HepG2 (cell line): Measurements from ENCODE around the gene CORO7. TPM values are rescaled to one million over a fixed set of nuclear protein-coding genes. Genes with fewer than 3 reads are reported as not detected.

Source experiments
- ARNTL ChIP-seq: sonication (generic); formaldehyde crosslinking; IDR thresholded peaks from 2 replicates; pipeline ENCODE4 v1.4.0; 2020; ENCODE audit warnings: mild to moderate bottlenecking, missing genetic modification reagents
- DNMT3B ChIP-seq: conservative IDR thresholded peaks from 2 replicates; pipeline ENCODE4 v1.6.1; 2016; ENCODE audit warnings: missing biosample characterization, control low read depth
- E2F1 ChIP-seq: sonication (generic); formaldehyde crosslinking; IDR thresholded peaks from 2 replicates; pipeline ENCODE4 v1.5.0; 2020; ENCODE audit warnings: missing genetic modification reagents
- FOXK1 ChIP-seq: sonication (generic); formaldehyde crosslinking; IDR thresholded peaks from 2 replicates; pipeline ENCODE4 v1.4.0; 2020; ENCODE audit warnings: low read depth, missing genetic modification reagents, borderline replicate concordance
- HIC2 ChIP-seq: sonication (generic); formaldehyde crosslinking; IDR thresholded peaks from 2 replicates; pipeline ENCODE4 v1.9.0; 2022; ENCODE audit warnings: low read depth, missing genetic modification reagents
- KLF13 ChIP-seq: sonication (generic); formaldehyde crosslinking; IDR thresholded peaks from 2 replicates; pipeline ENCODE4 v1.4.0; 2020; ENCODE audit warnings: mild to moderate bottlenecking, missing genetic modification reagents
- MTERF4 ChIP-seq: sonication (generic); formaldehyde crosslinking; IDR thresholded peaks from 2 replicates; pipeline ENCODE4 v1.8.0; 2023; ENCODE audit warnings: mild to moderate bottlenecking, missing genetic modification reagents
- PAF1 ChIP-seq: IDR thresholded peaks from 2 replicates; pipeline ENCODE4 v1.6.1; 2016; ENCODE audit warnings: missing genetic modification reagents, missing compliant biosample characterization
- SAP130 ChIP-seq: IDR thresholded peaks from 2 replicates; pipeline ENCODE4 v1.6.1; 2016; ENCODE audit warnings: low read depth
- SCMH1 ChIP-seq: sonication (generic); formaldehyde crosslinking; IDR thresholded peaks from 2 replicates; pipeline ENCODE4 v1.9.0; 2021; ENCODE audit warnings: missing genetic modification reagents, mild to moderate bottlenecking, borderline replicate concordance
- SMAD9 ChIP-seq: sonication (generic); formaldehyde crosslinking; IDR thresholded peaks from 2 replicates; pipeline ENCODE4 v1.5.1; 2020; ENCODE audit warnings: mild to moderate bottlenecking, missing genetic modification reagents
- SPEN ChIP-seq: sonication (generic); formaldehyde crosslinking; IDR thresholded peaks from 2 replicates; pipeline ENCODE4 v1.5.1; 2020; ENCODE audit warnings: low read depth, mild to moderate bottlenecking, missing genetic modification reagents
- XRCC5 ChIP-seq: fragments of 200-400 bp; formaldehyde crosslinking; optimal IDR thresholded peaks from 2 replicates; pipeline ENCODE3; 2017; ENCODE audit warnings: mild to moderate bottlenecking, low read length
- ZC3H4 ChIP-seq: sonication (generic); formaldehyde crosslinking; IDR thresholded peaks from 2 replicates; pipeline ENCODE4 v1.4.0; 2020; ENCODE audit warnings: missing genetic modification reagents, borderline replicate concordance
- ZGPAT ChIP-seq: IDR thresholded peaks from 2 replicates; pipeline ENCODE4 v1.6.1; 2016; ENCODE audit warnings: mild to moderate bottlenecking
- ZNF142 ChIP-seq: sonication (generic); formaldehyde crosslinking; IDR thresholded peaks from 2 replicates; pipeline ENCODE4 v1.4.0; 2020; ENCODE audit warnings: missing genetic modification reagents
- ZNF510 ChIP-seq: sonication (generic); formaldehyde crosslinking; IDR thresholded peaks from 2 replicates; pipeline ENCODE4 v1.4.0; 2020; ENCODE audit warnings: low read depth, mild to moderate bottlenecking, missing genetic modification reagents
- polyA plus RNA-seq, 8 experiments: library from polyadenylated mRNA; depleted of rRNA in 3 of 8; stranded (reverse) in 7 of 8; unstranded in 1 of 8; fragments of >200 nt; fragmentation: Illumina TruSeq in 4 of 8; extraction: Trizol in 4 of 8; gene quantifications; 2 replicates each; pipeline versions ENCODE4 v1.2.1 to v1.2.3, GENCODE V29; 2011 to 2016; ENCODE audit warnings: low read depth in 4 of 8, missing spikeins in 1 of 8, mixed read lengths in 1 of 8; ENCODE audit not compliant: insufficient read depth in 1 of 8
- total RNA-seq, 5 experiments: library from RNA; depleted of rRNA; stranded (reverse); fragments of >200 nt; fragmentation: Illumina TruSeq; extraction: Trizol; gene quantifications; 2 replicates each; pipeline ENCODE4 v1.2.3, GENCODE V29; 2016; ENCODE audit warnings: low read depth in 1 of 5

The CORO7 gene
- total and polyA plus RNA-seq, 2 of the 13 experiments (the other 11 are each of a cell fraction or from before 2014, with no cell fraction given): 9.9 to 14.3 TPM

GRCh38 chr16:4313563-4314531, 102.5 kb downstream of the CORO7 start (continued):
- TF ChIP-seq MTERF4 (no peak), ZC3H4 (CRISPR knock-in tag) (no peak), PAF1 (CRISPR knock-in tag) (no peak), SCMH1 (no peak), HIC2 (CRISPR knock-in tag) (peak; percentile 47; the same call in 1 of the 2 replicates), ZNF142 (CRISPR knock-in tag) (peak; percentile 94), ZGPAT (CRISPR knock-in tag) (peak; percentile 62), ARNTL (CRISPR knock-in tag) (0 out of 2 replicates have a peak, but pooled peaks have one; percentile 17), E2F1 (CRISPR knock-in tag) (no peak), KLF13 (CRISPR knock-in tag) (no peak), SPEN (CRISPR knock-in tag) (peak; percentile 44; the same call in 1 of the 2 replicates), SMAD9 (CRISPR knock-in tag) (no peak), FOXK1 (CRISPR knock-in tag) (0 out of 2 replicates have a peak, but pooled peaks have one; percentile 13), SAP130 (CRISPR knock-in tag) (peak; percentile 60), XRCC5 (peak; percentile 78), ZNF510 (CRISPR knock-in tag) (no peak), DNMT3B (CRISPR knock-in tag) (no peak)
